Hepatic stellate cell (primary cell): ENCODE measurements around the gene ACTL7A.
A peak's percentile ranks its signal among the peaks of the same experiment; 100 is the strongest.

Experiments used
- DNase-seq: peaks from one replicate; pipeline ENCODE4 v3.0.0; 2011; ENCODE audit warnings: low spot score

Gene ACTL7A

DNA sequence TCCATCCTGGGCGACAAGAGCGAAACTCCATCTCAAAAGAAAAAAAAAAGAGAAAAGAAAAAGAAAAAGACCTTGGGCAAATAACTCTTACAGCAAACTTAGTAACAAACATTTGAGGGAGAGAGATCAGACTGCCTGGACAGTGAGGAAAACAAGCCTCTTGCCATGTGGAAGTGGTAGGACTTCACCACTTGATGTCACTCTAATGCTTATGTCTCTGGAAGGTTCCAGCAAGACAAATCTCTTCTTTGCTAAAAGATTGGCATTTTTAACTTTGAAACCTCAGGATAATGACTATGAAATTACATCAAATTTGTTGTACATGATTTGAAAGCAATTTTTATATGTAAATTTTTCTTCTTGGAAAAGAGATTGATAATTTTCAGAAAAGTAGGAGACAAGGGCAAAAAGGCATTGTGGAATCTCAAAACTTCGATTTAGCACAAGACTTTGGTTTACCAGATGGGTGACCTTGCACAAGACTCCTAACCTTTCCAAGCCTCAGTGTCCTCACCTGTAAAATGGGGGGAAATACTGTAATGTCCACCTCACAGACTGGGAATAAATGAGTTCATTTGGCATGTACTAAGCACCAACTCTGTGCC lies 11.7 kb upstream of the ACTL7A start:
- DNase-seq = peak; percentile 31

DNA sequence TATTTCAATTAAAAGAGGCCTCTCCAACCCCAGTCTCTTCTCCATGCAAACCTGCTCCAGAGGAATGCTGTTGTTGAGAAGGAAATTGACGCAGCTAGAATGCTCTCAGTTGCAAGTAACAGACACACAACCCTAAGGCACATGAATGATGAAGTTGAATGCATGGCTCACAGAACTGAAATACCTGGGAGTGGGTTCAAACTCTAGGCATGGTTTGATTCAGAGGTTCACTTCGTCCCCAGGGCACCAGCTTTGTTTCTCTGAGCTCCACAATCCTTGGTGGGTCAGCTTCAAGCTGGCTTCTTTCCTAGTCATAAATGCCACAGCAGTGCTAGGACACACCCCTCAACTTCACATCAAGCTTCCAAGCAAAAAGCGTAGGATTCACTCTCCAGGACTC lies 10.9 kb upstream of the ACTL7A start:
- no peak for DNase-seq

DNA sequence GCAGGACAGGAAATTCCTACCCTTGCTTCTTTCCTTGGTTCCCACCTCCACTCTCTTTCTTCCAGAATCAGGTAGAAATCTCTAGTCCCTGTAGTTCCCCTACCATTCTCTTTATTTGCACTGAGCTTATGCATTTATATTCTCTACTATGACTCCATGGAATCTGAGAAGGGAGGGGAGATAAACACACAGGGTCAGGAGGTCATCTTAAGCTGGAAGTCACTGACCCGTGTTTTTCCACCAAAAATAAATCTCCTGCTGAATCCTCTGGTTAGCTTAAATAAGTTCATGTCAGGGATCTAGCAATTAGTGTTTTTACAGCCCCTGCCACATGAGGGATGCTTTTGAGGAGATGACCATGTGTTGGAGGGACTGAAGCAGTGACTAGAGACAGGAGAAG lies 10.0 kb upstream of the ACTL7A start:
- DNase-seq = no peak

DNA sequence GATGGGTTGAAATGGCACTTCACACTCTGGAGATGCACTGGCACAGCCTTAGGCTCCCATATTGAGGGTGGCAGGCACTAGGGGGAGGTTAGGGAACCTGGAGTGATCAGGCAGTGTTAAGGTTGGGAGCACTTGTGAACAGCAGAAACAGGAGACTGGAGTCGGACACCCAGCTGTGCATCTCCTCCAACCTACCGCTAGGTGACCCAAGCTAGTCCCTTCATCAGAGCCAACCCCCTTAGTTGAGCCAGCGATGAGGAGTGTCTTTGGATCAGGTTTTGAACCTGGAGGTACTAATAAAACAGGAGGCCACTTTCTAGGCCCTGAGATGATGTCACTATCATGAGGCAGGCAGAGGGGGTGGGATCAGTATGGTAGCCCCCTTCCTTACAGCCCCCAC lies 8.0 kb upstream of the ACTL7A start:
- DNase-seq = no peak

DNA sequence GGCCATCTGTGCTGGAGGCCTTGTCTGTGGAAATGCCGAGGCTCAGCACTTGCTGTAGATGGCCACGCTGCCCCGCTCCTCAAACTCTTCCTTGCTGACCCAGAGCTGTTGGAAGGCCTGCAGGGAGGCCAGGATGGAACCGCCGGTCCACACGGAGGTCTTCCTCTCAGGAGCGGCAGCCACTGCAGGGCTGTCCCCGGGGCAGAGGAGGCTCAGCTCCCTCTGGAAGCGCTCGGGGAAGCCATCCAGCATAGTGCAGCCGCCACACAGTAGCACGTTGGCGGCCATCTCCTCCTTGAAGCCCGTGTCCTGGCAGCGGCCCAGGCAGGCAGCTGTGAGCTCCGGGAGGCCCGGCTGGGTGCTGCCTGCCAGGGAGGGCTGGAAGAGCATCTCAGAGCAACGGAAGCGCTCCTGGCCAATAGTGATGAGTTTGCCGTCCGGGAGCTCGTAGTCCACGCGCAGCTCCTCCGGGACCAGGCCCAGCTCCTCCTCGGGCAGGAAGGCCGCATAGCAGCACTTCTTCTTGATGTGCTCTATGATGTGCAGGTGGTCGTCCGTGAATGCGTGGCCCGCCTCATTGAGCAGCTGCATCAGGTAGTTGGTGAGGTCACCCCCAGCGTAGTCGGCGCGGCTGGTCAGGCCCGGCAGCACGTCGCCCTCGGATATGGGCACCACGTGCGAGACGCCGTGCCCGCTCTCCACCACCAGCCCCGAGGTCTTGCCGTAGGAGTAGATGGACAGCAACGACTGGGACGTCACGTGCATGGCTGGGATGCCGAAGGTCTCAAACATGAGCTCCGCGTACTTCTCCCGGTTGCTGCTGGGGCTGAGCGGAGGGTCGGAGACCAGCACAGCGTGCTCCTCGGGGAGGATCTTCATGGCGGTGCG lies 7.2 kb upstream of the ACTL7A start:
- DNase-seq = no peak

DNA sequence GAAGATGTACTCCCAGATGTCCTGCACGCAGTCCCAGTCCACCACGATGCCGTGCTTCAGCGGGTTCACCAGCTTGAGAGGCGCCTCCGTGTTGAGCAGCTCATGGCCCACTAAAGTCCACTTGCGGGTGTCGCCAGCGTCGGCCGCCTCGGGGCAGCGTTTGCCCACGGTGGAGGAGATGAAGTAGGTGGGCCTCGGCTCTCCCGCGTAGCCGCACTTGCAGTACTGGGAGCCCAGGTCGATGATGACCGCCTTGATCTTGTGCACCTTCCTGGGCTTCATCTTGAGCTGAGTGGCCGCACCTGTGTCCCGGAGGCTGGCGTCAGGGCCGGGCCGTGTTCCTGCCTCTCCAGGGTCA lies 6.6 kb upstream of the ACTL7A start:
- no peak for DNase-seq

DNA sequence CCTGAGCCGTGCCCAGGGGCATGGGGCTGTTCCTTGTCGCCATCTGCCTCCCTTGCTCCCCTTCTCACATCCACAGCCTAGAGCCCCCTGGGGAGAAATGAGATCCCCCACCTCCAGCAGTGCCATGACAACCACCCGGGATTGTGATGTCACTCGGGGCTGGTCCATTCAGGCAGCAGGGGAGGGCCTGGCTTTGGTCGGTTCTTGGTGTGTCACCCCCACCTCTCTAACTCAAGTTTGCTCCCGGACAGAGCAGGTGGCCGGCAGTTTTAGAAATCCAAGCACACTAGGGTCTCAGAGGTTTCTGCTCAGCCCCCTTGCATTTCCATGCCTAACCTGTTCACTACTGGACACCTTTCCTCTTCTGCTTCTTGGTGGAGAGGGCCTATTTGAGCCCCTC lies 6.2 kb upstream of the ACTL7A start, which contains the start of gene ACTL7B:
ACTL7B (minus strand) TSS at position 99 of the 400 bp plus-strand sequence; CDS start at position 43, 56 bp downstream.
- DNase-seq = no peak

DNA sequence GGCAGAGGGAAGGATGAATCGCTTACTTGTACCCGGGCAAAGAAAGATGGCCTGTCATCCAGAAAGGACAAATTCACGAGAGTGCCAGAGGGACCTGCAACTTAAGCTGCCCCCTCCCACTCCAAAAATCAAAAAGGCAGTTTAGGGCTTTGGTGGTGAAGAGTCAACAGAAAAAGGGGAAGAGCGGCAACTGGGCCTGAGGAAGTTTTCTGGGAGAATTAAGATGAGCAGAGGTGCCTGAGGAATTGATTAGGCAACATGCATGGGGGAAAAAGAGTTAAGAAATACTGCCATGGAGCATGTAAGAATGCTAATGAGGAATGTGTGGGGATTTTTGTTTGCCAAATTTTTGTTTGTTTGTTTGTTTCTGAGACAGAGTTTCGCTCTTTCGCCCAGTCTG lies 4.5 kb upstream of the ACTL7A start:
- DNase-seq = no peak

DNA sequence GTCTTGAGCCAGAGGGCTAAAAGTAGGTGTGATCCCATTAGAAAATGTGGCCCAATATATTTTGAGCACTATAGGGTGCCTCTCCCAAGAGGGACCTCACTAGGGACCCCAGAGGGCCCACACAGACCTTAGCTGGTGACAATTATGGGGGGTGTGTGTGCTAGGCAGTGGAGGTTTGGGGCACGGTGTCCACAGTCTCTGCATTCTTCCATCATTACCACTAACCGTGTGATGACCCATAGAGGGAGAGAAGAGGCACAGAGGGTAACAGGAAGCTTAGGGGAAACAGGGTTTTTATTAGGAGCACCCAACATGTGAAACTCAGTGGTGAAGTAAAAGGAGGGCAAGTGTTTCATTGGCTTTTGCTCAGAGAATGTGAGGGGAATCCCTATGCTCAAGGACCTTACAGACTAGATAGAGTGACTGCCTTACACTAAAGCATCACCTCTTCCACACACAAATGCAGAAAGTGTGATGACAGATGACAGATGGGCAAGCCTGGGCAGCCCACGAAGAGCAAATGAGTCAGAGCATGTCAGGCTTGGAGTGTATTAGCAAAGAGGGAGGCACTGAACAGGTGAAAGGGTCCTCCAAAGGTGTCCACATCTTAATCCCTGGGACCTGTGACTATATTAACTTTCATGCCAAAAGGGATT lies 2.5 kb upstream of the ACTL7A start:
- DNase-seq = no peak

DNA sequence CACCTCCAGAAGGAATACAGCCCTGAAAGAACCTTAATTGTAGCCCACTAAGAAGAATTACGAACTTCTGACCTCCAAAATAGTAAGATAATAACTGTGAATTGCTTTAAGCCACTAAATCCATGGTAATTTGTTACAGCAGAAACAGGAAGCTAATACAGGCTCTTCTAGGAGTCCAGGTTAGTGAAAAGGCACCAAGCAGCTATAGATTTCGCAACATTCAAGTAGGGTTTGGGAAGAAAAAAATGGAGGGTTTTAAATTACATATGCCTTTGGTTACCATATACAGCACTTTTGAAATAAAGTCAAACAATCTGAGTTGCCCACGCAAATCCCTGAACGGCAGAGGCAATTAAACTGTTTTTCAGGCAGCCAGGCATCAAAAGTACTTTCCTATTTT lies 1.7 kb upstream of the ACTL7A start:
- DNase-seq = no peak

DNA sequence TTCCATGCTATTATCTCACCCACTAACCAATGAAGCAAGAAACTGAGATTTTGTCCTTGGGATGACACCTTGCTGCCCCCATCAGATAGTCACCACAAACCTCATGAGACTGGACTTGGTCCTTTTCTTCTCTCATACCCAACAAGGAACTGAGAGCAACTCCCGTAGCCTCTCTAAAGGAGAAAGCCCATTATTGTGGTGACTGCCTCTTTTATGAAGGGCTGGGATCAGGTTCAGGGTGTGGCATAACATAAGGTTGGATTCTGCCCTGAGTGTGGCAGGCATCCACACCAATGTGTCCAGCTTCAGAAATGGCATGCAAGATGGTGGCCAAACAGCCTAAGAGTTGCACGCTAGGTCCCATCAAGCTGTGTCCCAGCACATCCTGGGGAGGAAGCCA lies 1.3 kb upstream of the ACTL7A start:
- DNase-seq = no peak

DNA sequence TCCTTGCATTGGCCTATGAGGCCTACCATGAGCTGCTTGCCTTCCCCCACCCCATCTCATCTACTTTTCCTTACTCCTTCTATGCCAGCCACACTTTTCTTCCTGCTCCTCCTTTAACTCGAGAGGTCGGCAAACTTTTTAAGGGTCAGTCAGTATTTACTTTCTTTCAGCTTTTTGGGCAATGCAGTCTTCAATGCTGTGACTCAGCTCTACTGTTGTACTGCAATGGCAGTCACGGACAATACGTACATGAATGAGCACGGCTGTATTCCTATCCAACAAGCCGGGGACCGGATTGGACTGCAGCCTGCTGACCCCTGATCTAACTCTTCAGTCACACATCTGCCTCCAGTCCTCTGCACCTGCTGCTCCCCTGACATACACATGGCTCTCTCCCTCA lies 602 bp upstream of the ACTL7A start:
- no peak for DNase-seq

DNA sequence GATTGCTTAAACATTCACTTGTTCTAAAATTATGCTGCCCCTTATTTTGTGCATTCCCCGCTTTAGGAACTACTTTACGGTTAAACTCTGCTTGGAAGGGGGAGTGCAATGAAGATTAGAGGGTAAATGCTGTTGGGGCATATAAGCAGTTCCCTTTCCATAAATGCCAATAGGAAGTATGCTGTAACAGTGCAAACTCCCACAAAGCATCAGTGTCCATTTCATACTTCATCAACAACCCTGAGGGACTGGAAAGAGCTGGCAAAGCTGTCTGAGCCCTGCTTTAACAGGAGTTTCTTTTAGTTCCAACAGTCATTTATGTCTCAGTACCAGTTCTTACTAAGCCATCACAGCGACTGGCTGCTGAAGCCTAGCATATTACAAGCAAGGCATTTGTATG lies 1.8 kb downstream of the ACTL7A start:
- DNase-seq = no peak

DNA sequence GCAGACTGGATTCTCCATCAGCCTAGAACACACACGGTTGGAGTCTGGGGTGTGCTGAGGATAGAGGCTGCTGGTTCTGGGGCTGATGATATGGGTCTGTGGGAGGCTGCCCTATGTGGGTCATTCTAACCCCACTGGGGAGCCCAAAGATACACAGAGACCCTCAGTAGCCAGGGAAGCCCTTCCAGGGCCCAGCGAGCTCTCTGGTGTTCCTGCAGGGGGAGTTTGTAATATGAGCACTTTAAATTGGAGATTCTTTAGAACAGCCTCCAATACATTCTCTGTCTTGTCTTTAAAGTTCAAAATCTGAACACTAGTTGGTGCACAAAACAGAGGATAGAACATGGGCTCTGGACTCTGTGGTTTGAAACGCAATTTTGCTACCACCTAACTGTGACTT lies 2.4 kb downstream of the ACTL7A start:
- DNase-seq = no peak

DNA sequence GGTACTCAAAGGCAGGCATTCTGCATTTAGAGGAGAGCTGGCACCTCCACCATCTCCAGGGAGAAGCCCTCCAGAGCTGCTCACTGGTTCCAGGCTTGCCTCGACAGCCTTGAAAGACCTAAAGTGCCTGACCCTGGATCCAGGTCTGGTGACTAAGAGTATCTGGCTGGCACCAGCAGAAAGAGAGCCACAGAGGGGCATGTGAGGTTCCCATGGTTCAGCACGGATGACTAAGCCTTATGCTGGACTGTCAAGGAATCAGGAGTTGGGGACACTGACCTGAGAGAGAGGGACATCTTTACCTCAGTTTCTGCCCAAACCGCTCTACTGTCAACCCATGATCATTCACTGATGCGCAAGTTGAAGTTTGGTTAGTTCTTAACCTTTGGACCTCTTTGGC lies 3.0 kb downstream of the ACTL7A start:
- no peak for DNase-seq

DNA sequence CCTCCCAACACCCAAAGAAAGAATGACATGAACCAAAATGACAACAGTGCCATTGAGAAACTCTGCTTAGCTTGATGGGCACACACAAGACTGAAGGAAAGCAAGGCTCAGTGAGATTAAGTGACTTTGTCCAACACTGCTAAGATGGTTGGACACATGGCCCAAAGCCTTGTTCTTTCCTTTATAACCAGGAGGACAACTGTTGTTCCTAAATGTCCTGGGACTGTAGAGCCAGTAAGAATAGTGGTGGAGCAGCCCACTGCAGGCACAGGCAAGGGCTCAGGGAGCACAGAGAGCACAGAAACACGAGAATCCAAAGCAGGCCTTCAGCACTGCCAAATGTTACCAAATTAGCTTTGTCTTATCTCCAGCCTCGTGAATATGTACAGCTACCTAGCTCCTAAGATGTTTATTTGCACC lies 3.9 kb downstream of the ACTL7A start:
- DNase-seq = no peak

DNA sequence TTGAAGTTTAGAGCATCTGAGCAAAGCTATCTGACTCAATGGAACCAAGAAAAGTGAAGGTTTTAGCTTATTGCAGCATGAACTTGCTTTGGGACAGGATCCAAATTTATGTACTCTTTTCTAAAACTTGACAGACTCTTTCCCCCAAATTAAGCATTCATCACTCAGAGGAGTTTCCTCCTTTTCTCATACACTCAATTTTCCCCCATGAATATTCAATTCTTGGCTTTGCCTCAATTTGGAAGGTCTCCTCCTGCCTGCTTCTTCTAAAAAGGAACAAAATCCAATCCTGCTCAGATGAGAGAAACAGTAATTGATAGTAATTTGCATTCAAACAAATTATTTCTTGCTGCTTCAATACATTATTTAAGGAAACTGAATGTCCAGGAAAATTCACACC lies 5.0 kb downstream of the ACTL7A start:
- DNase-seq = no peak

DNA sequence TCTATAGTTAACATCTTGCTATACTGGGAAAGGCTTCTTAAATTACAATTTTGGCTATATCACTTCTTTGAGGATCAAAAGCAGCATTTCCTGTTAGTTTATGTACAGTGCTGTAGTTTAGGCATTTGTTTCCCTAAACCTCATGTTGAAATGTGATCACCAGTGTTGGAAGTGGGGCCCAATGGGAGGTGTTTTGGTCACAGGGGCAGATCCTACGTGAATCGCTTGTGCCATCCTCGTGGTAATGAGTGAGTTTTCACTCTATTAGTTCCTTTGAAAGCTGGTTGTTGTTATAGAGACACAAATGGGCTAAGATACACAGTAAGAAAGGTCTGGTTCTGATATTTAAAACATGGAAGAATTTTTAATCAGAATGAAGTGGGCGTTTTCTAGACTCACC lies 5.8 kb downstream of the ACTL7A start:
- DNase-seq = no peak

DNA sequence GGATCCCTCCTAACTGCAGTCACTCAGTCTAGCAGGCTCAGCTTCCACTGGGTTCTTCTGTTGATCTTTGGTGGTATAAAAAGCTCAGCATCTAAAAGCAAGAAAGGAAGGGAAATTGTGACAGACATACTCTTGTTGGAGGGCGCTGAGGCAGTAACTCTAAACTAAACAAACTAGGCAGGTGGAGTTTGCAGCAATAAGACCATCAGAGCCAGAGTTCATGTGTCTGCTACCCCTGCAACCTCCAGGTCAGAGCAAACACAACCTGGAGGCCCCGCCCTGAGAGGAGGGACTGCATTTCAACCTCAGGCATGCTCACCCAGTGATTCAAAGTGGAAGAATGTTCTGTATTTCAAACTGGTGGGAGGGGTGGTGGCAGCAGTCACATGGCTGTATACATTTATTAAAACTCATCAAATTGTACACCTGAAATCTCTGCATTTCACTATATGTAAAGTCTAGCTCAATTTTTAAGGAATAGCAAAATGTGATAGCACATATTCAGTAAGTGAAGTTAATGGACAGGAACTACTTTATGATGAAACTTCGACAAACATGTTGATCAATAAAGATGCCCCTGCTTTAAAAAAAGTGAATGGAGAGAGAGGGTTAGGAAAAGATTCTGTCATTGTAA lies 7.1 kb downstream of the ACTL7A start:
- peak; percentile 70 for DNase-seq

DNA sequence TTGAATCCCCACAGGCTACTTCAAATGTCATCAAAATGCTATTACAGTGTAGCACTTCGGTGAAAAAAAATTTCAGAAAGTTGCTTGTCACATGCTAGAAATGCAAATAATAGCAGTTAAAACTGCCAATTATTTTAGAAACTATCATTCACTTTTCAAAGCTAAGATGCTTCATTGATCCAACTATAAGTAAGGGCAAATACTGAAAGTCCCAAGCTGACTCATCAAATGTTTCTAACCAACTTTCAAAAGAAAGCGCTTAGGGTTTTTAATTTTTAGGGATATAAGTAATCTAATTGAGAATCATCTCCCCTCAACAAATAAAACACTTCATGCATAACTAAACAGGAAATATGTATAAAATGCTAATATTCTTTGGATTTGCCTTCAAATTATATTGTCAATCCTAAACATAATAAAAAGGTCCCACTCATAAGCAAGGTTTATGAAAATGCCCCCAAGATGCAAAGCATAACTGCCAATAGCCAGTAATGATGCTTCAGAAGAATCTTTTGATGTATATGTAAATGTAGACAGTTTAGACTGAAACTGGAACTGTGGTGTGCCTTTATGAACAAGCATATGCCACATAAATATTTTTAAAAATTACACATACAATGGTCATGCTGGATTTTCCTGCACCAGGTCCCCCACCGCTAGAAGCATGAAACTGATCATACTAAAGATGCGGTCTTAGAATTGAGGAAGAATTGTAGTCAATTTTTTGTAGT lies 12.2 kb downstream of the ACTL7A start:
- DNase-seq = no peak

DNA sequence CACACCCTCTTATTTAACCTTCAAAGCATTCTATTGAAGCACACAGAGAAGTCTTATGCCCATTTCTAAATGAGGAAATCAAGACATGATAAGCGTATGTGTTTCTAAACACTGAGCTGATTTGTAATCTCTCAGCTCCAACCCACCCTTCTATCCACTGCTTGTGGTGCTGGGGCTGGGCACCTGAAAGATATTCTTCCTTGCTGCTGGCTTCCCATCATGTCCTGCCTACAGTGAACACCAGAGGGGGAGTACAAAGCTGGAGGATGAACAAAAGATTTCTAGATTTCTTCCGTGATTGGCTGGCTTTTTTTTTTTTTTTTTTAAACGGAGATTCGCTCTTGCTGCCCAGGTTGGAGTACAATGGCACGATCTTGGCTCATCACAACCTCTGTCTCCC lies 14.4 kb downstream of the ACTL7A start:
- DNase-seq = no peak

DNA sequence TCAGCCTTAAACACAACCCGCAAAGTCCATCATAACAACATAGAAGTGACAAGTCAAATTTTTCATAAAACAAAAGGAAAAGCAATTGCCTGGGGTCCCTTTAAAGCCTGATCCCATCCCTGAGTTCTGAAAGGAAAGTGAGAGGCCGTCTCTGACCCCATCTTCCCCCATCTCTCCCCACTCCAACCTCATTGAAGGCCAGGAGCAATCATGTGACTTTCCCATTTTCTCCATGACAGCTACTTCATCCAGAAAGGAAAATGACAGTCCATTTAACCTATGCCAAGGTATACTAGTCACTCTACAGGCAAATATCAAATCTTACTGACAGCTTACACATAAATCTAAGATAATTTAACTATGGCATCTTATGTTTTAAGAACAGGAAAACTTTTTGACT lies 15.5 kb downstream of the ACTL7A start:
- no peak for DNase-seq
